ENCODE results near the gene CALM3.

CALM3 gene

DNA sequence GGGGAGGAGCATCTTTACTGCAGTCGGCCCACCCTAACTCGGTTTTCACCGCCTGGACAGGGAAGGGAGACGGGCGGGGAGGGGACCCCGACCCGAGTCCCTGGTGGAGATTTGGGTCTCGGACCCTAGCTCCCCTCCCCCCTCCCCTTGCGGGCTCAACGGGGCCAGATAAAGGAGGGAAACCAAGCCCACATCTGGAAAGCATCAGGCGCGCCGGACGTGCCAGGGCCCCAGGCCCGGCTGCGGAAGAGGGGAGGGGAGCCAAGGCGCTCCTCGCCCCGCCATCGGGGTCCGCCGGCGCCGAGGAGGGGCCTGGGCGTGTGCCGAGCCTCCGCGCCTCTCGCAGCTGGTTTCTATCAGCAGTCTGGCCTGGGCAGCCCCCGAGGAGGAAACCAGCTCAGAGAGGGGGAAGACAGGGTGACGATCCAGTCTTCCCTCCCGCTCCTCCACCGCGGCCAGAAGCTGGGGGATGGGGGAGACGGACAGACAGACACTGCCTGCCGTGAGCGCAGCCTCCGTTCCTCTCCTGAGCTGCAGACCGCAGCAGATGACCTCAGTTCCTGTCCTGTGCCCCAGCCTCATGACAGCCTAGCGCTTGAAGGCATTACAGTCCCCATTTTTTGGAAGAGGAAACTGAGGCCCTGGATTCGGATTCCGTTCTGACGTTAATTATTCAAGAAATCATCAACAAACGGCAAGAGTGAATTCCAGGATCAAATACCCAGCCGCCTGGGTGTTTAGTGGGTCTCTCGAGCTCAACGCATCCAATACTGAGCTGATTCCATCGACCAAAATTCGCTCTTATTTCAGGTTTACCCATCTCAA, 38.4 kb downstream of the CALM3 start:
- no peak for DNase-seq

DNA sequence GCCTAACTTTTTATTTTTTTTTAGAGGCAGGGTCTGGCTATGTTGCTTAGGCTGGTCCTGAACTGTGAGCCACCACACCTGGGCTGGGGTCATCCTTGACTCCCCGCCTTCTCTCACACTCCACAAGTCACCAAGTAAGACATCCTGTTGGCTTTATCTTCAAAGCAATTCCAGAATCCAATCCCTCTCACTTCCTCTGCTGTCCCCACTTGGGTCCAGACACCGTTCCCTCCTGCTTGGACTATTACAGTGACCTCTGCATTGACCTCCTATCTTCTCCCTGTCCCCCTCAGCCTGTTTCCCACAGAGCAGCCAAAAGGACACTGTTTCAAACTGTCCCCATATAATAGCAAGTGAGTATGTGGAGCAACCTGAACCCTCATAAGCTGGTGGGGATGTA, 39.5 kb downstream of the CALM3 start:
- no peak for DNase-seq

DNA sequence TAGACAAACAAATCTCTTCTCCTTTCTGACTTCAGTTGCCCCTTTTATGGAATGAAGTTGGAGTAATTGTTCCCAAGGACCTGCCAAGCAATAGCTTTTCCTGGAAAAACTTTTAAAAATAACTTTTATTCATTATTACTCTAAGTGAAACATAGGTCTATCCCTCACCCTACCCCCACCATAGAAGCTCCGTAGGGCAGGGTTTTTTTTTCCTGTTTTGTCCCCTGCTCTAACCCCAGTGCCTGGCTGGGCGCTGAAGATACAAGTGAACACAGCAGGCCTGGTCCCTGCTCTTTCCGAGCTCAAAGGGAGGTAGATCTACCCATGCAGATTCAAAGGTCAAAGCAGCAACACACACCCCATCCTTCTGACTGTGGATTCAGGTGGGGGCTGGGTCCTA, 43.6 kb downstream of the CALM3 start:
- no peak for DNase-seq

DNA sequence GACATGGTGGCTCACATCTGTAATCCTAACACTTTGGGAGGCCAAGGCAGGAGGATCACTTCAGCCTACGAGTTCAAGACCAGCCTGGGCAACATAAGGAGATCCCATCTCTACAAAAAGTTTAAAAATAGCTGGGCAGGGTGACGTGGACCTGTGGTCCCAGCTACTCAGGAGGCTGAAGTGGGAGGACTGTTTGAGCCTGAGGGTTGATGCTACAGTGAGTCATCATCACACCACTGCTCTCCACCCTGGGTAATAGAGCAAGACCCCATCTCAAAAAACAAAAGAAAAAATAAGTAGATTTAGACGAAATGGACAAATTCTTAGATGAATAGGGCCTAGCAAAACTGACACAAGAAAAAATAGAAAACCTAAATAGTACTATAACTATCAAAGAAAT, 45.3 kb downstream of the CALM3 start:
- no peak for DNase-seq

DNA sequence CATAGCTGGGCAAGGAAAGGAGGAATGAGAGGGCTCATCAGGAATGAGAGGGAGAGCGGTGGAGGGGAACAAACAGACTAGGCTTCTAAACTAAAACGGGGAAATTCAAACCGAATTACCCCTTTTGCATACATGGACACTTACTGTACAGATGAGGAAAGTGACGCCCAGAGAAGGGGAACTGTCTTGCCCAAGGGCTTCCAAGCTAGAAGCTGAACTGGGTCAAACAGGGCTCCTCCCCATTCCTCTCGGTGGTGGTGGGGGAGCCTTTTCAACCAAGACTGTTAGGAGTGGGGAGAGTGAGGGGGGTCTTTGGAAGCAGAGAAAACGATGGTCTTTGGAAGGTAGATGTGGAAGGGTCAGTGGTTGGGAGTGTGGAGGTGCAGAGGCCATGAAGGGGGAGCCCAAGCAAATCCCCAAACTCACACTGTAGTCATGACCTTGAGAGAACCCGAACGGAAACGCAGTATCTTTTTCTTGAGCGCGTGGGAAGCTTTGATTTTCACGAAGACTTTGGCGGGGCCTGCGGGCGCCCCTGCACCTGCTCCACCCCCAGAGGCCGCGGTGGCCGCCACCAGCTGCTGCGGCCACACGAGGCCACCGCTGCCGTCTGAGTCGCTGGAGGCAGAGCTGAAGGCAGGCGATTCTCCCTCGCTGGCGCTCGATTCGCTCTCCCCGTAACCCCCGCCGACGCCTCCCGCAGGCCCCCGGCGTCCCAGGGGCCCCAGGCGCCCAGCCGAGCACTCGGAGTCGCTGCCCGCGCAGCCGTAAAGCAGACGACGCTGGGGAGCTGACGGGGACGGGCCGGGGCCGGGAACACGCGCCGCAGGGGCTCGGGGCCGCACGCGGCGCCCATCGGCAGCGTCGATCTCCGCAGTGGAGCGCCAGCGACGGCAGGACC, 47.2 kb downstream of the CALM3 start:
- DNase-seq: no peak

DNA sequence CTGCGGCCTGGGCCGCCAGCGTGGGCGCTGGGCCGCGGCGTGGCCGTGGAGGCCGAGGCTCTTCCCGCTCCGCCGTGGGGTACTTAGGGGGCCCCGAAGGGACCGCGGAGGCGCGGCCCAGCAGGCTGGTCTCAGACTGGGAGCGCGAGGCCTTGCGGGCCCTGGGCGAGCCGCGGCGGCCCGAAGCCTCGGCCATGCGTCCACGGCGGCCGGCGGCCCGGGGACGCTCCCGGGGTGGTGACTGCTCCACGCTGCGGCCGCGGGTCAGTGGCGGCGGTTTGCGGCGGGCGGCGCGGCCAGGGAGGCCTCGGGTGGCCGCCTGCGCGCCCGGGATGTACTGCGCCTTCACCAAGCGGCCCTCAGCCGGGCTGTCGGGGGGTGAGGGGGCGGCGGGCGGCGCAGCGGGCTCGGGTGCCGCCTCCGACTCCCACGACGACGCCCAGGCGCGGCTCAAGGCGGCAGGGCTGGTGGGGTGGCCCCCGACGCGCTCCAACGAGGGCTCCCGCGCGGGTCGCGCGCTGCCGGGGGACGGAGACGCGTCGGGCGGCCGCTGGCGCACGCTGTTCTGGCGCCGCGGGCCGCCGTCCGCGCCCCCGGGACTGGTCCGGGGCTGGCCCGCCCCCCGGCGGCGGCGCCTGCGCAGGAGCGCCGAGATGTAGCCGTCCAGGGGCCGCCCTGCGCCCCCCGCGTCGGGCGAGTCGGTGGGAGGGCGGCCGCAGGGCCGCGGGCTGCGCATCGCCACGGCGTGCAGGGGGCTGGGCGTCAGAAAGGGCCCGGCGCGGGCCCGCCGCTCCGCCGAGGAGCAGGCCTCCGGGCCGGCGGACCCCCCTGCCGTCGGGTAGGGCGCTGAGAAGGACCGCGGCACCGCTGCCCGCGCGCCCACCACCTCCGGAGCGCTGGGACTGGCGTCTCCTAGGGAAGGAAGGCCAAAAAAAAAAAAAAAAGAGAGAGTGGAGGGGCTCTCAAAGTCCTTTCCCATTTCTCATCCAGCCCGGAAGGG, 48.1 kb downstream of the CALM3 start:
- DNase-seq: no peak

DNA sequence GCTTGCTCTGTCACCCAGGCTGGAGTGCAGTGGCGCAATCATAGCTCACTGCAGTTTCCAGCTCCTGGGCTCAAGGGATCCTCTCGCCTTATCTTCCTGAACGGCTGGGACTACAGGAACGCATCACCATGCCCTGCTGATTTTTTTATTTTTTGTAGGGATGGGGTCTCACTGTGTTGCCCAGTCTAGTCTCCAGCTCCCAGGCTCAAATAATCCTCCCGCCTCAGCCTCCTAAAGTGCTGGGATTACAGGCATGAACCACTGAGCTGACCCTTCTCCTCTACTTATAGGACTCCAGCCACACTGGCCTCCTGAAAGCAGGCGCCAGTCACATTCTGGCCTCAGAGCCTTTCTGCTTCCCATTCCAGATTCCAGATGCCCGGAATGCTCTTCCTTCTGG, 49.3 kb downstream of the CALM3 start:
- DNase-seq: no peak

DNA sequence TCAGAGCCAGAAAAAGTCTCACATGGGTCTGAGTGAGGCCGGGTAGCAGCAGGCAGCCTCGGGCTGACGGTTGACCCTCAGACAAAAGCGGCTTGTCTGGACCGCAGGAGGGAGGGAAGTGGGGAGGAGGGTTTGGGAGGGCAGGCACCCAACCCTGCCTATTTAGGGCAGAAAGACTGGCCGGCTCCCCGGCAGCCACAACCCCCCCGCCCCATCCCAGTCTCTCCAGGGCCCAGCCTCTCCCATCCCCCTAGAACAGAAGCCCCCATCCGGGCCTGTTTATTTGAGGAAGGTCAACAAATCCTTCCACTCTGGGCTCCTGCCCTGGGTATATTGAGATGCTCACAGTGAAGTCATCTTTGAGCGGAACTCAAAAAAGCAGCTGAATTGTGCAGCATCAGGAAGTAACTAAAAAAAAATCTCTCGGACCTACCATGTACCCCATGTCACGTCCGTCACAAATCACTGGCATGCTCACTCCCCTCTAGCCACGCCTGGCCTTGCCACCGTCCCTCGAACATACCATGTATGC, 53.6 kb downstream of the CALM3 start:
- peak; percentile 88 for DNase-seq

DNA sequence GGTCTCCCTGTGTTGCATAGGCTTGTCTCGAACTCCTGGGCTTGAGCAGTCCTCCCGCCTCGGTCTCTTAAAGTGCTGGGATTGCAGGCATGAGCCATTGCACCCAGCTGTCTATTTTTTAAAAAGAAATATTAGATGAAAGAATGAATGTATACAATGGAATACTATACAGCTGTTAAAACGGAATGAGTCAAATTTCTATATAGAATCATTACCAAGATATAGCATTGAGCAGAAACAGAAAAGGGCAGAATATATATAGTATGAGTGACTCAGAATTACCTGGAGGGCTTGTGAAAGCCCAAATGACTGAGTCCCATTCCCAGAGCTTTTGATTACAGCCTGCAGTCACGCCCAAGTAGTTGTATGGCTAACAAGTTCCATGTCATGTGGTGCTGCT, 55.4 kb downstream of the CALM3 start:
- DNase-seq: no peak

DNA sequence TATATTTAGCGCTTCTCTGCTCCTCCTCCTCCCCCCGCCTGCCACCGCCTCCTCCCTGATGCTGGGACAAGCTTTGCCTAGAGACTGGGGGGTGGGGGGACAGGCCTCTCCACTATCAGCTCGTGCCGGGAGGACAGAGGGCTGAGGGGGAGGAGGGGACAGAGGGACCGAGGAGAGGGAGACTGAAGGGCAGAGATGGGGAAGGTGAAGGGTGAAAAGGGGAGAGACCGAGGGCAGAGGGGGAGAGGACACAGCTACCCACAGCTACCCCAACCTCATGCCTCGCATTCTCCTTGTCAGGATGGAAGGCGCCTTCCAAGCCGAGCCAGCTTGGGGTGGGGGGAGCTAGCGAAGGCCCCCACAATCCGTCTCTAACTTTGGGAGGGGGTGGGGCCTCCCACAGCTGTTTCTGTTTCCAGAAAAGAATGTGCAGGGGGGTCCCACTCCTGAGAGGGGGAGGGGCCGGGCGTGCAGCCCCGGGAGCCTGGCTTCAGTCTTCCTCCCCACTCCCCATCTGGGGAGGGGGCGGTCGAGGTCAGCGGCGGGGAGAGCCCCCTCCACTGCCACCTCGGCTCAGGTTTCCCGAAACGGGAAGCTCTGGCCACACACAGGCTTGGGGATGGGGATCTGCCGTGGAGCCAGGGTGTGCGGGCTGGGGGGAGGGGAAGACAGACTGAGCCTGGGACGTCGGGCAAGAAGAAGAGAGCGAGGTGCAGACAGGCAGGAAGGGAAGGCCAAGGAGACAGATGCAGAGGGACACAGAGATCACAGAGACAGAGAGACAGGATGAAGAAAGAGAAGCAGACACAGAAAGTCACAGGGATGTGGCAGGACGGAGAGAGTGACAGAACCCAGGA, 58.2 kb downstream of the CALM3 start:
- DNase-seq: no peak

DNA sequence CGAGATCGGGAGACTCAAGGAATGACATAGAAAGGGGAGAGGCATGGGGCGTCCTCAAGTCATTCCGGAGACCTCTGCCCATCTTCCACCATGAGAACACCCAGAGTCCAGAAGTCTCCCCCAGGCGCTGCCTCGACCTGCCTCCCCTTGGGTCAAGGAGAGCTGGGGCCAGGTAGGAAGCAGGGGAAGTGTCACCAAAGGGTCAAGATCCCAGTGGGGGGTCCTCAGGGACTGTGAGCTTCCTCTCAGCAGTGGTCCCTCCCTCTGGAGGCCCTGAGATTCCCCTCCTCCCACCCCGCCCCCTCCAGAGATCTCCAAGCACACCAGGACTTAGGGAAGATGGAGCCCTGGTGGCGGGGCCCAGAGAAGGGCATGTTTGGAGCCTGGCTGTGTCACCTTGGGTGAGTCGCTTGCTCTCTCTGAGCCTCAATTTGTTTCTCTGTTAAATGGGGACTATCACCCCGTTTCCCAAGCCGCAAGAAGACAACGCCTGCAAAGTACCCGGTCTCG, 58.9 kb downstream of the CALM3 start:
- DNase-seq: peak; percentile 17
